GM19240 (cell line): ENCODE measurements around the gene NFKB2.

Experiments used
- DNase-seq: peaks from one replicate; pipeline ENCODE4 v3.0.0; 2011; ENCODE audit warnings: low spot score; ENCODE audit not compliant: insufficient read length

NFKB2 gene

GRCh38 chr10:102395400-102396316 is at the start of gene NFKB2:
Gene NFKB2 (plus strand): TSS chr10:102395705. CDS start chr10:102395960, 255 bp downstream.
- DNase-seq = peak; percentile 85

DNA sequence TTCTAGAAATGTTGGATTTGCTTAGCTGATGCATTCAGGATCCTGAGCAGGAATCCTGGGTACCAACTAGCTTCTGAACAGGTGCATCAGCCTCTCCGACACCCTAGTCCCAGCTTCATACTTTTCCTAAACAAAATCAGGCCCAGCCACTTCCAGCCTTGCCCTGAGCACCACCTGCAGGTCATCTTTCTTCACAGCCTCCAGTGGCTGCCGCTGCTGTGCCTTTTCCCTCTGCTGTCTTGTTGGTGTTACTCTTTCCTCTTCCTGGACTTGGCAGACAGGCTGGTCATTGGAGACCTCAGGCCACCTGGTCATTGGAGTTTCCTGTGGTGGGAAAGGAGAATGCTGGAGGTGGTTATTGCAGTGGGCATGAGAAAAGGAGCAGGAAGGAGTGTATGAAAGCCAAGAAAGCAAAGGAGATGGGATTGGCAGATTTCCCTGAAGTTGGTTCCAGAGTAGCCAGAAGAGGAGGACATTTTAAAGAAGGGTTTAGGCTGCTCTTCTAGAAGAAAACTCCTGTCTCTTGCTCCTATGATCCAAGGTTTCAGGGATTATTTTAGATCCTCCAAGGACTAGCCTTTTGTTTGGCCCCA is 48.2 kb upstream of the NFKB2 start:
- DNase-seq = no peak

GRCh38 chr10:102352066-102352715 is 43.3 kb upstream of the NFKB2 start:
- DNase-seq = peak; percentile 58

GRCh38 chr10:102354451-102354850 is 41.1 kb upstream of the NFKB2 start:
- DNase-seq = no peak

DNA sequence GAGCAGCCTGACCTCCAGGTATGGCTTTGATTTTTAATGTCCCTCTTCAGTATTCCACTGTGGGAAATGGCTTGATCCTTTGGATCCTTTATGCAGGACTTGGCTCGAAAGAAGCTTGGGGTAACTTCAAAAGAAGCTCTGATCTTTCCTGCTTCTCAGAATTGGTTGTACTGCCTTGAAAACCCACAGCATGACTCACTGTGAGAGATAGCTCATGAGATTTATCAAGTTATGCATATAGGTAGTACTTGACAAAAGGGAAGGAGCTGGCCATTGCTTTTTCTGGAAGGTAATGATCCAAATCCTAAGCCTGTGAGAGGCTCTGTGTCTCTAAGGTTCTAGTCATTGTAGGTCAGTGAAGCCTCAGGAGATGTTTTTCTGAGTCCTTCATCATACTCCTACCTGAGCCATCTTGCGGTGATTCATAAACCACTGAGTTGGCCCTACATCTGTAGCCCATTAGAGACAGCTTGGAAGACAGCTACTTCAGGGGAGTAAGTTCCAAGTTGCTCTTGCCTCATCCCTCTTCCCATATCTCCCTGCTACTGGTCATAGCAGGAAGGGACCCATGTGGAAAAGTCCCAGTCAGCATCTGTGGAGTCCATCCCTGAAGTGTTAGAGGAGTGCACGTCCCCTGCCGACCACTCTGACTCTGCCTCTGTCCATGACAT is 36.7 kb upstream of the NFKB2 start:
- no peak for DNase-seq

DNA sequence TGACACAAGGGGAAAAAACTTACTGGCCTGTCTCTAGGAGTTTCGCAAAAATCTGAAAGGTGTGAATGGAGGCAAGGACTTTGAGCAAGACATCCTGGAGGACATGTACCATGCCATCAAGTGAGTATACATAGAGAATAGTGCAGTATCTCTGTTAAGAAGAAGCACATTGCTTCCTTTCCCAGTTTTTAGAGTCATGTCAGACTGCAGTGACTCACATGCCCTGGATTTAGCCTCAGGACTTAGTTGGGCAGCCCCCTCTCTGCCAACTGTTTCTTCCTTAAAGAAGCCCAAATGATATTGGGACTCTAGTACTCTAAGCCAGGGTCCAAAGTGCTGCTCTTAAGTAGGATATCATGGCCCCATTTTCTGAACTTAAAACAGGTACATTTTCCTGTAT is 28.1 kb upstream of the NFKB2 start:
- no peak for DNase-seq

- no peak for DNase-seq
Measured at GRCh38 chr10:102368077-102368476, 27.4 kb upstream of the NFKB2 start.

DNA sequence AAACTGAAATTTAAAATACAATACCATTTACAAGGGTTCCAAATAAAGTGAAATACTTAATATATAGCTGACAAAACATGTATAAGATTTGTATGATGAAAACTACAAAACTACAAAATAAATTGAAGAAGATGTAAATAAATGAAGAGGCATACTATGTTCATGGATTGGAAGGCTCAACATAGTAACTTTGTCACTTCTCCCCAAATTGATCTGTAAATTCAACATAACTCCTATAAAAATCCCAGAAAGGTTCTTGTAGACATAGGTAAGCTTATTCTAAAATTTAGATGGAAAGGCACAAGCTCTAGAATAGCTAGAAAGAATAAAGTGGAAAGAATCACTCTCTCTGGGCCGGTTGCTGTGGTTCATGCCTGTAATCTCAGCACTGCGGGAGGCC is 24.2 kb upstream of the NFKB2 start:
- DNase-seq = no peak

GRCh38 chr10:102375250-102375649 is 20.3 kb upstream of the NFKB2 start:
- DNase-seq = no peak

- no peak for DNase-seq
Measured at GRCh38 chr10:102375867-102376266, 19.6 kb upstream of the NFKB2 start.

GRCh38 chr10:102376901-102377300 is 18.6 kb upstream of the NFKB2 start:
- no peak for DNase-seq

GRCh38 chr10:102379383-102379782 is 16.1 kb upstream of the NFKB2 start:
- no peak for DNase-seq

DNA sequence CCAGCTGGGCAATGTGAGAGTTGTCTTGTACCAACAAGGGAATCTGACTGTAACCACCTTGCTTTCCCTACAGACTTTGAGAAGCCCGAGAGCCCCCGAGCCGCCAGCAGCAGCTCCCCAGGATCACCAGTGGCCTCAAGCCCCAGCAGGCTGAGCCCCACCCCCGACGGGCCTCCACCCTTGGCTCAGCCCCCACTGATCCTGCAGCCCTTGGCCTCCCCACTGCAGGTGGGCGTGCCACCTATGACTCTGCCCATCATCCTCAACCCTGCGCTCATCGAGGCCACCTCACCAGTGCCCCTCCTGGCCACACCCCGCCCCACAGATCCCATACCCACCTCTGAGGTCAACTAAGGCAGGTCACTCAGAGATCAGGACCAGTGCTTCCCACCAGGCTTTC is 13.5 kb upstream of the NFKB2 start:
- DNase-seq = no peak

GRCh38 chr10:102382871-102383270 is 12.6 kb upstream of the NFKB2 start:
- DNase-seq = no peak

DNA sequence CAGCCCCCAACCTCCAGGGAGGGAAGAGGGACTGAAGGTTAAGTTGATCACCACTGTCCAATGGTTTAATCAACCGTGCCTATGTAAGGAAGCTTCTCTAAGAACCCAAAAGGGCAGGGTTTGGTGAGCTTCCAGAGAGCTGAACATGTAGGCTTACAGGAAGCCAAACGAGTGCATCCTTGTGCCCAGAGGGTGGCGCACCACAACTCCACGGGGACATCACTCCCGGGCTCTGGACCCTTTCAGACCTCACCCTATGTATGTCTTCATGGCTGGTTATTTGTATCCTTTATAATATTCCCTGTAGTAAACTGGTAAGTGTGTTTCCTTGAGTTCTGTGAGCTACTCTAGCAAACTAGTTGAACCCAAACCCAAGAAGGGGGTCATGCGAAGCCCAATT is 11.5 kb upstream of the NFKB2 start:
- no peak for DNase-seq

DNA sequence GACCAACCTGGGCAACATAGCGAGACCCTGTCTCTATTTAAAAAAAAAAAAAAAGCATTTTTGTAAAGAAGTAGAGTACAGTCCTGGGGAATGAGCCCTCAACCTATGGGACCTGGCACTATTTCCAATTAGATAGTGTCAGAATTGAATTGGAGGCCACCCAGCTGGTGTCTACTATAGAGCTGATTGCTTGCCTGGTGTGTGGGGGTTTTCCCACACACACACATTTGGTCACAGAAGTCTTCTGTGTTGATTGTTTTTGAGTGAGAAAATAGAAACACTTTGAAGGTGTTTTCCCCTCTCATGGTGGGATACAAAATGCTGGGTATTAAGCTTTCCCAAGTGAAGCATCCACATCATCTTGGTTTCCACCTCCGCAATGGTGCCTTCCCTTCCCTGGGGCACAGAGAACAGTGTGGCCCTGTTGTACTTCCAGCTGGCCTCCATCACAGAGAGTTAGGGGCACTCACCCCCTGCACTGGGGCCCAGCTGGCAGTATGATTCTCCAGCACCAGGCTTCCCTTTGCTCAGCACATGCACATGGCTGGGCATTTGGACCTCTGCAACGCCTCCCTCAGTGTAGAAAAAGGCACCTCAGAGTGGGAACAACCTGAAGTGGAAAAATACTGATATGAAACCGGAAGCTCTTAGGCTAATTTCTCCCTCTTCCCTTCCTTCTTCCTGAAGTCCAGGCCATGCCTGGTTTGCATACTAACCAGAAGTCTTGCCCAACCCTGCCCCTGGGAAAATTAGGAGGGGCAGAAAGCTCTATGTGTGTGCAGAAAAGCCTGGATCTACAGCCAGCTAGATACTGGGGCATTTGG is 10.7 kb upstream of the NFKB2 start:
- no peak for DNase-seq

DNA sequence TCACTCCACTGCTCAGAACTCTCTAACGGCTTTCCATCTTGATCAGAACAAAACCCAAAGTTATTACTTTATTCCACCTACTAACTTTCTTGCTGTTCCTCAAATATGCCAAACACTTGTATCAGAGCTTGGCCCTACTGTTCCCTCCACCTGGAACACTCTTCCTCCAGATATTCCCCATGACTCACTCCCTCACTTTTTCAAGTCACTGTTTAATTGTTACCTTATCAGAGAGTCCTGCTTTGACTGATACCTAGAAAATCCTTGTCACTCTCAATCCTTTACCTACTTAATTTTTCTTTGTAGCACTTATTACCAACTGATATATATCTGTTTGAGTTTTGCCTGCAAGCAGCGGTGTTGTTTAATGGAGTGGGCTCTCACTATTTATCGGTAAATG is 5.6 kb upstream of the NFKB2 start:
- no peak for DNase-seq

DNA sequence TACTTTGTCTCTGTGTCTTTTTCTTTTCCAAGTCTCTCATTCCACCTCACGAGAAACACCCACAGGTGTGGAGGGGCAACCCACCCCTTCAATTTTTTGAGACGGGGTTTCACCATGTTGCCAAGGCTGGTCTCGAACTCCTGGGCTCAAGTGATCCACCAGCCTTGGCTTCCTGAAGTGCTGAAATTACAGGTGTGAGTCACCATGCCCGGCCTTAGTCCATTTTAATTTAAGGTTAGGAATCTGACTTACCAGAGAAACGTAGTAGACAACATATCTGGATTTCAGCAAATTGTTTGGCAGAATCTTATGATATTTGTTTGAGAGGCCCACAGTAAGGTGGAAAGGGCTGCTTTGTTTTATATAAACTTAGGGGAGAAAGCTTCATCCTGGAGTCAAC is 3.2 kb upstream of the NFKB2 start:
- no peak for DNase-seq

DNA sequence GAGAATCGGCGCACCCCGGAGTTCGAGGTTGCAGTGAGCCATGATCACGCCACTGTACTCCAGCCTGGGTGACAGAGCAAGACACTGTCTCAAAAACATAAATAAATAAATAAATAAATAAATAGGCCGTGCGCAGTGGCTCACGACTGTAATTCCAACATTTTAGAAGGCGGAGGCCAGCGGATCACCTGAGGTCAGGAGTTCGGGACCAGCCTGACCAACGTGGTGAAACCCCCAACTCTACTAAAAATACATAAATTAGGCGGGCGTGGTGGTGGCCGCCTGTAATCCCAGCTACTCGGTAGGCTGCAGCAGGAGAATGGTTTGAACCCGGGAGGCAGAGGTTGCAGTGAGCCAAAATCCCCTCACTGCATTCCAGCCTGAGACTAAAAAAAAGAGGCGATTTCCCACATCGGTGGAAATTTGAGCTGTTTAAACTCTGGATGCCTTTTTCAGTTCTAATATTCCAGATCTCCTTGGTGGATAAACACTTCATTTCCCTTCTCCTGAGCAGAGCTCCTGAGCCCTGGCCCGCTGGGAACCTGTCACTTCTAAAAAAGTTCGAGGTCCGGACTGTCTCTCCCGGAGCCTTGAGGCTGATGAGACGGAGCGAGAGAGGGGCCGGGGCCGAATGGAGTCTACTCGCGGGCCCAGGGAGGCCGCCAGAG is 2.0 kb upstream of the NFKB2 start:
- no peak for DNase-seq

DNA sequence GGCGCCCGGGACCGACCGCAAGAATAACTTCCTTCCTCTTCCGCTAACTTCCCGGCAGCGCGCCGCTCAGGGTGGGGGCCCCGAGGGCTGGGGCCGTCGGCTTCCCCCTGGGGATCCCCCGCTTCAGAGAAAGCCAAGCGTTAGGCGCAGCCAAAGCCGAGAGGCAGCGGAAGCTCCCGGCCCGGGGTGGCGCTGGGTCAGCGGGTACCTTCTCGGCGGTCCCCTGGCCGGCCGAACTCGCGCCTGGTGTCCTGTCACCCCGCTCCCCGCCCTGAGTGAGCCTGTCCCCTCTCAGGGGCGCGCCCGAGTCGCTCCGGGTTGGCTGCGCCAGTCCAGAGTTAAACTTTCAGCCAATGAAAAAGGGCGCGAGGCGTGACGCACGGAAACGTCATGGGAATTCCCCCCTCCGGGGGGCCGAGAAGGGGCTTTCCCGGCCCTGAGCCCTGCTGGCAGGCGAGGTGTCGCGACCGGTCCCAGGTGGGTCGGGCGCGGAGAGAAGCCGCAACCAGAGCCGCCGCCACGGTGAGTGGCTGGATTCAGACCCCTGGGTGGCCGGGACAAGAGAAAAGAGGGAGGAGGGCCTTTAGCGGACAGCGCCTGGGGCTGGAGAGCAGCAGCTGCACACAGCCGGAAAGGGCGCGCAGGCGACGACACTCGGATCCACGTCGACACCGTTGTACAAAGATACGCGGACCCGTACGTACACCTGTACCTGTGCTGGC is 1.3 kb upstream of the NFKB2 start:
- DNase-seq = peak; percentile 97
